NCI-H69 (cell line): ENCODE results near the gene GSTM3.
A peak's percentile ranks its signal among the peaks of the same experiment; 100 is the strongest.

Source experiments
- DNase-seq: peaks from one replicate; lab custom pipeline; 2025; lab: John Stamatoyannopoulos, UW

The GSTM3 gene

DNA sequence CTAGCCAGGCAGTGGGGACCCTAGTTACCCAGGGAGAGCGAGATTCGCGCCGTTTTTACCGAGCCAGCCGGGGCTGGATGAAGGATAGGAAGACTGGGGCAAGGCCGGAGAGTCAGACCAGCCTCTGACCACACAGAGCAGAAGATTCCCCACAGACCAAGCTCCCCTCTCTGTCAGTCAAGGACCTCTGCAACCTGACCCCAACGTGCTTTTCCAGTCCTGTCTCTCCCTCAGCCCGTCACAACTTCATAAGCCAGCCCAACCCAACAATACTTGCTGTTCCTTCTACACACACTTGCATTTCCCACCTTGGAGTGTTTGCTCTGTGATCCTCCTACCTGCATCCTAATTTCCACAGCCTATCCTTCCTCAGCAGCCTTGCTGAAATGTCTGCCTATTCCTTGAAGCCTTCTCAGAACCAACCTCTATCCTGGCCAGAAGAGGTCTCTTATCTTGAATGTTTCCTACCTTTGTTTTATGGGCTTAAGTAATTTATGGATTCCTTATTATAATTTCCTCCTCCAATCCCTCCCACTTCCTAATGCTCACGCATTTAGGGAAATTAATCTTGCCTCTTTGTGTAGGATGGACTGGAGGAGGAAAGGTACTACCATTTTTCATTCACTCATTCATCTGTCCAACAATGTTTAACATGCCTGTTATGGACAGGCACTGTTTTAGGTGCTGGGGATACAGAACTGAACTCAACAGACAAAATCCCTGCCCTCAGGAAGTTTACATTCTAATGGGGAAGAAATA lies at the start of gene GSTM3:
GSTM3 (minus strand) TSS at position 424 of the 759 bp plus-strand sequence. CDS start 751 bp downstream, outside the sequence.
- no peak for DNase-seq

DNA sequence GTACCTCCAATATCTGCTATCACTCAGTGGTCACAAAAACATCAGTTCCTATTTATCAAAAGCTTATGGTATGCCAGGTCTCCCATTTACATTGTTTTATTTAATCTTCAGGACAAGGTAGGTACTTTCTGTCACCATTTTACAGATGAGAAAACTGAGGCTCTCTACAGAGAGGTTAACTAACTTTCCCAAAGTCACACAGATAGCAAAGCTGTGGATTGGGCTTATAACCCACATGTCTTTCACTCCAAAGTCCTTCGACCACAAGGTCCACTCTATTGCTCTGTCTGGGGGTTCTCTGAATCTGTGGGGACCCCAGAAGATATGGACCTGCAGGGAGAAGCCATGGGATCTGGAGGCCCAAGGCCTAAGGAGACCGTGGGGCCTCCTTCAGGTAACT lies 49.5 kb upstream of the GSTM3 start:
- no peak for DNase-seq

DNA sequence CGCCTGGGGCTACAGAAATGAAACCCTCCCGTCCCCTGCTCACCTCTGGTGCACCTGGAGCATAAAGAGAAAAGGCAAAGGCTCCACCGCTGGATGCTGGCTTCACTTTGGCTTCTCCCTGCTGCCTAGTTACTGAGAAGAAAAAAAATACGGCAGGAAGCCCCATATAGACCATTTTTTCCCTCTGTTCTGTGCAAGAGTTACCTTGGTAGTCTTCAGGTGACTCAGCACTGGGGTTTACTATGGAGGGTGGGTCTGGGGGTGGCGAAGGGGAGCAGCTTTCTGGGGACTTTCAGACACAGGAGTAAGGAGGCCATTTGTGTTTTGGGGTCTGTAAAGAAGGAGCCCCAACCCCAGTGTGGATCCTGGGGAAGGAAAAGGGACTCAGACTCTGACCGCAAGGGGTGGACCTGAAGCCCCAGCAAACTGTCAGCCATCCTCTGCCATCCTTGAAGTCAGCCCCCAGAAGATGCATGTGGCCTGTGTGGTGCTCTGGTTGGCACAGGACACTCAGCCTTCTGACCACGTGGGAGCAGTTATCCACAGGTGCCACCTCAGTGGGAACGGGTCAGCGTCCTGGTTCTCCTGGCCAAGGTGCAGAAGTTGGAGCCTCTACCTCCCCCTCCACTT lies 48.8 kb upstream of the GSTM3 start:
- no peak for DNase-seq

DNA sequence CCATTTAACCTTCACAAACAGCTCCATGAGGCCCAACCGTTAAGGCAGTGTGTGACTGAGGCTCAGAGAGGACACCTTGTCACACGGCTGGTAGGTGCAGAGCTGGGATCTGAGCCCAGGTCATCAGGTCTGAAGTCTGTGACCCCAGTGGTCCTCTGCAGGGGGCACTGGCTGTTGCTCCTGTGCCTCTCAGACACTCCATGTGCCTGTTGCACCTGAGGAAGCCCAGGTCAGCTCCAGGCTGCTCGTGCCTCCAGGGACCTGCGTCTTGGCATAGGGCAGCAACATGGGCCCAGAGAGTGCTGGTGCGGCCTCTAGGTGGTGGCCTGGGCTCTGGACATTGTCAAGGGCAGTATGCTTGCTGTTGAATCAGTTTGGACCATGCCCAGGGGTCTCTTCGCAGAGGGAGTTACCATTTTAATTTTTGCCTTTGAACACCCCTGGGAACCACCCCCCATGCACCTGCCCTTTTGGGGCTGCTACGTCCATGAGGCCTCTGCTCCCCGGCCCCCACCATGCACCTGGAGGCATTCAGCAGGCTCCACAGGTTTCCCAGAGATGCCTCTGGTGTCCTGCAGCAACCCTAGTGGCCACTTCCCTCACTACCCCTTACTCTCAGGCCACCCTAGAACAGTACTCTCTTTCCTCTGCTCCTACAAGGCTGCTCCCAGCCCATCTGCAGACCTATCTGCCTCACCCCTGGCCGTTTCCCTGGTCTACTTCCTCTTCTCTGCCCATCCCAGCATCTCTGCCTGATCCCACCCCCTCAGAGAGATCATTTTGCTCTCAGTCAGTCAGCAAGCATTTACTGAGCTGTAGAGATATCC lies 48.1 kb upstream of the GSTM3 start:
- peak; percentile 66 for DNase-seq

DNA sequence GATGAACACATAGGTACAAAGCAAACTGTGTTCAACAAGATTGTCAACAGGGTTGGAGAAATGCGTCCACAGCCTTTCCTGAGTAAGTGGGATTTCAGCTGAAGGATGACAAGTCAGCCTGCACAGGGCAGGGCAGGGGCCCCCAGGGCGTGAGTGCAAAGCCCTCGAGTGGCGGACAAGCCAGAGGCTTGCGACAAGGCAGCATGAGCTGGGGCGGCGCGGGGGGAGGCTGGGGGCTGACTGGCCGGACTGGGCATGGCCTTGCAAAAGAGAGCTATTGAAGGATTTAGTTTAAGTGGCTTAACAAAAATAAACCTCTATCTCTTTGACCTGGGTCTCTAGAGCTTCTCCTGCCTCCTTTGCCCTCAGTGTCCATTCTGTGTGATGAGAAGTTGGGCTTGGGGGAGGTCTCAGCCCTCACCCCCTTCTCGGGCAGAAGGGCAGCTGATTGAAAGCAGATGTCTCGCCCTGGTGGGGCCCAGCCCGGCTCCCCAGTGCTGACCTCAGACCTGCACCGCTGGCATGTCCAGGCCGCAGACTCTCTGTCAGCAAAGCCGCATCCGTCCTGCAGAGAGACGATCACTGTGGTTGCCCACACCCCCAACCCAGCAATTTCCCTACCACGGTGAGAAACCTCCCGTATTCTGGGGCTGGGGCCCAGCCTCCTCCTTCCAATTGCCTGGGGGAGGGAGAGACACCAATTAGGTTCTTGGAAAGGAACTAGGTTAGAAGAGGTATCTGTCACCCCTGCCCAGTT lies 47.2 kb upstream of the GSTM3 start:
- no peak for DNase-seq

DNA sequence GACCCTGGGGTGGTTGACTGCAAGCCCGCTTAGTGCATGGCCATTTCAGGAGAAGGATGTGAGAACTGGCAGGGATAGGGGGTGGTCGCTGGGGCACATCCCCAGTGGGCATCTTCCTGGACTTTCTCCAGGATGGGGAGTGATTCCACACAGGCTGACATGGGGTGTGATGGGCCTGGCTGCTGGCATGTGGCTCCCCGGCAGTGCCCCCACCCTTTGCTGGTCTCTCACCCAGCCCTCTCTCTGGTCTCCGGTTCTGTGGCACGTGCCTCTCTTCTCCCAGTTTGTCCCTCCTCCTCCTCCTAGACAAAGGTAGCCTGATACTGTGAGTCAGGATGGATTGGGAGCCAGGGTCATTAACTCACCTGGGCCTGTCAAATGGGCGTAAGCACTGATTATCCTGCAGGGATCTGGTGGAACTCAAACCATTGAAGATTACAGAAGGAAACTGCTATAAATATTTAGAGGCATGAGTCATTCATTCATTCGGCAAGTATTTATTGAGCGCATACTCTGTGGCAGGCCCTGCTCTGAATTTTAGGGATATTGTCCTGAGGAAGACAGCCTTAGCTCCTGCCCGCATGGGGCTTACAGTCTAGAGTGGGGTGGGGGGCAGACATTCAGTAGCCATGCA lies 46.5 kb upstream of the GSTM3 start:
- DNase-seq, result no peak

DNA sequence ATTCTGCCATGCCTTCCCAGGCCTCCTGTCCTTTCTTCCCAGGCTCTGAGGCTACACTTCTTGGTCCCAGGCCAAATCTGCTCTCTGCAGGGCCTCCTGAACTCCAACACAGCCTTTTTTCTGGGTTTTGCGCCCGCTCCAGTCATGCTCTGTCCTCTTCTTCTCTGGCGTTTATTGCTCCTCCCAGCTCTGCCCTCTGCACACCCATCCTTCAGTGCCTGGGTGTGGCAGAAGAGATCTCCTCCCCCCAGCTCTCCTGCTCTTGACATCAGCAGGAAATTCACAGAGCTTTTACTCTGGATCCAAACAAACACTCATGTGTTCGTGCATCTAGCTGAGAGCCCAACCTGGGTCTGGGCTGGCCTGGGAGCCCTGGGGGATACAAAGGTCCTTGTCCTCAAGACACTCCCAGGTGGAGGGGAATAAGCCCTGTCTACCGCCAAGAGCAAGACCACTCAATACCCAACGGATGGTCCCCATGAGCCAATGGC lies 45.7 kb upstream of the GSTM3 start:
- DNase-seq, result no peak

DNA sequence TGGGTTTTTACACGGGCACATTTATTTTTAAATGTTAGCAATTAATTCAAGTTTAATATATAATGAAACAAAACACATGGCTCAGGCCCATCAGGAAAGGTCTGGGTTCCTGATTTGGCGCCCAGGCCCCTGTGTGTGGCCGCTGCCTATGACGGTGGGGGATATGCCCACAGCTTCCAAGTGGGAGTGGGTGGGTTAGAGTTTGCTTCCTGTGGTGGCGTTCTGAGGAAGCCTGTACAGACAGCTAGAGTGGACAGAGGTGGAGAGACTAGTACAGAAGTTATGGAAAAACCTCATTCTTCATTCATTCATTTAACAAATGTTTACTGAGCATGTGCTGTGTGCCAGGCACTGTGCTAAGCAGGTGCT lies 45.3 kb upstream of the GSTM3 start:
- DNase-seq, result no peak

DNA sequence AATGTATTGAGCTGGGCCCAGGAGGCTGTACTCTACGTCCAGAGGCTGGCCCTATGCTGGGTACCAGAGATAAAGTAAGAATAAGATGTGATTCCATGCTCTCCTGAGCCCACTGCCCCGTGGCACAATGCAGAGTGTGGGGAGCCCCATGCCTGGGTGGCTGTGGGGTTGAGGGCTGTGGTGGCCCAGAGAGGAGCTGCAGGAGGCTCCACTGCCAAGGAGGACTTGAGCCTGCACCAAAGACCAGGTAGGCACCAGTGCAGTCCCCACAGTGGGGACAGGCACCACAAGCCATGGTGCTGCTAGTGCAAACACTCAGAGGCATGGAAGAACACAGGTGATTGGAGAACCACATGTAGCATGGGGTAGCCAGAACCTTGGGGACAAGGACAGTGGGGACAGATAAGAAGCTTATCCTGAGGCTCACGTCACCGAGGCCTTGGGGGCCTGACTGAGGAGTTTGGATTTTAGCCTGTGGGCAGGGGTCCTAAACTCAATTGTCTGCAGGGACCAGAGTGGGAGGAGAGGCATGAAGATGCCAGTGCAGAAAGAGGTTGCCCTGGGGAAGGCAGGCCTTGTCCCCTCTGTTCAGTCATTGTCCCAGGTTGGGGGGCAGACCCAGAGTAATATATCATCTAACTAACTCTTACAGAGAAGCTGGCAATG lies 44.7 kb upstream of the GSTM3 start:
- no peak for DNase-seq

DNA sequence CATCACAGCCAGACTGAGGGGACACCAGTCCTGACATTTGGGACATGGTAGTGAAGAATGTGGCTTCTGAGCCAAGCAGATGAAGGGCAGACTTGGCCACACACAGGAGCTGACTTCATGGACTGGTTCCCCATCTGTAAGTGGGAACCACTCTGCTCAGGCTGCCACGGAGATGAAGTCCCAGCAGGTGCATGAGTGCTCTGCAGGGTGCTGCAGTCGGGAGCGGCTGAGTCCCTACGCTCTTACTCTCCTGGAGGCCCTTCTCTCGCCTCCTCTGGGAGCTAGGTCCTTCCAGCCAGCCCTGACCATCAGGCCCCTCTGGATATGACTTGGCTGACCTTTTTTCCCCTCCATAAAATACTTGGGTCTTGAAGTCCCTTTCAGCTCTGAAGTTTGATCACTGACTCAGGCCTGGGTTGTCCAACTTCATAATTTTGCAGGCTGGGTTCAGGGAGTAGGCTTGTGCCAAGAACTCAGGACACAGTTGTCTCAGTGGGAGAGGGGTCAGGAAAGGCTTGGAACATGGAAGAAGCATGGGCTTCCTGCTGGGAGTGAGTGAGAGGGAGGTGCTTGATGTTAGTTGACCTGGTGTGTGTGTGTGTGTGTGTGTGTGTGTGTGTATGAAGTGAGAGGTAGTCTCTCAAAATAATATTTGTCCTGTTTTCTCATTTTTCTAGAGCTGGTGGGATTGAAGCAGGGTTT lies 43.9 kb upstream of the GSTM3 start:
- DNase-seq, result no peak

DNA sequence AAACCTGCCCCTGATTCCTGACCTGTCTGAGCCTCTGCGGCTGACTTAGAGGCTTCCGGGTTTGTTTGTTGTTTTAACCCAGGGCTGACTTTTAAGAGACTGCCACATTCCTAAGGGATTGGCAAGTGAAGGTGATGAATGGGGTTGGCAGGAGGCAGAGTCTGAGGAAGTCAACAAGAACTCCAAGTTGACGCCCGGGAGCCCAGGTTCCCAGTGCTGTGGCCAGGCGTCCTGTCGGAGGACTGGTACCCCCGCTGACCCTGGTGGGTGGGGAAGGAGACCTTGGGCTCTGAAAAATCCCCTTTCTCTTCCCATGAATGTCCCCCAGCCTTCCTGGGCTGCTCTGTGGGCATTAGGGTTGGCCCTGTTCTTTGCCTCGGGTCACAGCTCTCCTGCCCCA lies 42.6 kb upstream of the GSTM3 start:
- no peak for DNase-seq

DNA sequence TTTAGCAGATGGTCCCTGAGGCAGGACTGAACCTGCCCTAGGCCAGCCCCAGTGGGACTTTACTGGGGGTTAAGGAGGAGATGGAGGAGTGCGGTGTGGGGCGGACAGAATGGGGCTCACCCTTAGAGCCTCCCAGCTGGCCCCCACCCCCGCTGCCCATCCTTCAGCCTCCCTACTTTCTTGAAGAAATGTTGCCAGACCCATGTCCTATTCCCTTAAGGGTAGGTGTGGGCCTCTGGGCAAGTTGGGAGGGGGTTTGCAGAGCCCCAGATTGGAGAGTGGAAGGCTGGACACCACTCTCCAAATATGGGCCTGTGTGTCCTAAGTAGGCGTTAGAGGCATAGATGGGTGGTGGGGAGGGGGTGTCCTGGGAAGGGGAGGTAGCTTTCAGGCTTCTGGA lies 42.1 kb upstream of the GSTM3 start:
- no peak for DNase-seq

DNA sequence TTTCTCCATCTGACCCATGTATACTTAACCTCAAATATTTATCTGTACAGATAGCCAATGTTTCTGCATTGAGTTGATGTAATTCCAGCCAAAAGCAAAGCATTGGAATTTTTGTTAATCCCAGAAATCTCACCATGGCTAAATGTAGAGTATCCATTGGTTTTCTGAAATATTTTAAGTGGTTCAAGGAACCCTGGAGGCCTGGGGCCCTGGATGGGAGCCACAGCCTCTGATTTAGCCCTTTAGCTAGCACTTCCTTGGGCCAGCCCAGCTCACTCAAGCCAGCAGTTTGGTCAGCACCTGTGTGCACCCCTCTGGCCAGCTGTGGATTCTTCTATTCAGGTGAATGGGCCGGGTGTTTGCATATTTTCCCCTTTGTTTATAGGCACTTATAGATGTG lies 41.7 kb upstream of the GSTM3 start:
- peak; percentile 66 for DNase-seq

DNA sequence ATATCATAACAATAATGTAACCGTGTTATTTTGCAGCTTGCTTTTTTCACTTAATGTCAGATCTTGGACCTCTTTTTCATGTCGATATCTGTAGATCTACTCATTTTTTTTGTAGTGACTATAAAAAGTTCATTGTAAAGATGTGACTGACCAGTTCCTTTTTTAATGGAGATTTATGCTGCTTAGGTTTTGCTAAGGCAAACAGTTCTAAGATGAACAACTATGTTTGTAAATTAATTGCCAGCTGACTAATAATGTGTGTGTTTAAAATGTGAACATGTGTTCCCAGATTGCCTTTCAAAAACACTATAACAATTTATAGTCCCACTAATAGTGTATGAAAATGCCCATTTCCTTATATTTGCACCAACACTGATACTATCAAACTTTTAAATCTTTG lies 41.0 kb upstream of the GSTM3 start:
- no peak for DNase-seq

DNA sequence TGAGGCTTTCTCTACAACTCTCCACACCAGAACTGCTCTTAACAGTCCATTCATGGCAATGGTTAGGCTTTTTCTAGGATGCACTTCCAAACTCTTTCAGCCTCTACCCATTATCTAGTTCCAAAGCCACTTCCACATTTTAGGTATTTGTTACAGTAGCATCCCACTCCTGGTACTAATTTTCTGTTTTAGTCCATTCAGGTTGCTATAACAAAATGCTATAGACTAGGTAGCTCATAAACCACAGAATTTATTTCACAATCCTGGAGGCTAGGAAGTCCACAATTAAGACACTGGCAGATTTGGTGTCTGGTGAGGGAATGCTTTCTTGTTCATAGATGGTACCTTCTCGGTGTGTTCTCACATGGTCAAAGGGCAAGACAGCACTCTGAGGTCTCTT lies 40.1 kb upstream of the GSTM3 start:
- no peak for DNase-seq

DNA sequence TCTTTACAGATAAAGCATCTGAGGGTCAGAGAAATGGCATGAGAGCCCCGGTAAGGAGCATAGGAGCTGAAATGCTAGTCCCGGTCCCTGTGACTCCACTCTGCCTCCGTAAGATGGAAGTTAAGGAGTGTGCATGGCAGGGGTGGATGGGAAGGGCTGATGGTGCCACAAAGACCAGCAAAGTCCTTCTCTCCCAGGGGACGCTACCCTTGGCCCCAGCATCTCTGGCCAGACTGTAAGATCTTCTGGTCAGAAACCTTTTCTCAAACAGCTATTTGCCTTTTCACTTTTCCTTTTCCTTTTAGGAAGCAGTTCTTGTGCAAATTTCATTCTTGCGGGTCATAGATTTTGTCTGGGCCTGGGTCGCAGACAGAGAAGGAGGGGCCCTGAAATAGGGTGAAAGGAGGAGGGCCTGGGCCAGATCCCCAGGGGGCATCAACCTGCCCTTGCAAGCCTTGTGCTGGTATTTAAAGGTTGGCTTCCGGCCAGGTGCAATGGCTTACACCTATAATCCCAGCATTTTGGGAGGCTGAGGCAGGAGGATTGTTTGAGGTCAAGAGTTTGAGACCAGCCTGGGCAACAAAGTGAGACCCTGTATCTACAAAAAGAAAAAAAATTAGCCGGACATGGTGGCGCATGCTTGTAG lies 37.3 kb upstream of the GSTM3 start:
- no peak for DNase-seq

DNA sequence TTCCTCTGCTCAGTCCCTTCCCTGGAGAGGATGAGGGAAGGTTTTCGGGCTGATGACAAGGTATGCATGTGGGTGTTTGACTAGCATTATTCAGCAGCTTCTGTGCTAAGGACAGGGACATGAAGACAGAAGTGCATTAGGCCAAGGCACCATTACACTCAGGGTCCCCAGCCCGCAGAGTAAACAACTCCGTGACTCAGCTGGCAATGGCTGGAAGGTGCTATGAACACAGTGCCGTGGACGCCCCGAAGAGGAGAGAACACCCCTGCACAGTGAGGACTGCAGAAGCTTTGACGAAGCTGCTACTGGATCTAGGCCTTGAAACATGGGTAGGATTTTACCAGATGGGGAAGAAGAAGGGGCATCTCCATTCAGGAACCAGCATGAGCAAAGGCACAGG lies 36.6 kb upstream of the GSTM3 start:
- DNase-seq, result no peak

DNA sequence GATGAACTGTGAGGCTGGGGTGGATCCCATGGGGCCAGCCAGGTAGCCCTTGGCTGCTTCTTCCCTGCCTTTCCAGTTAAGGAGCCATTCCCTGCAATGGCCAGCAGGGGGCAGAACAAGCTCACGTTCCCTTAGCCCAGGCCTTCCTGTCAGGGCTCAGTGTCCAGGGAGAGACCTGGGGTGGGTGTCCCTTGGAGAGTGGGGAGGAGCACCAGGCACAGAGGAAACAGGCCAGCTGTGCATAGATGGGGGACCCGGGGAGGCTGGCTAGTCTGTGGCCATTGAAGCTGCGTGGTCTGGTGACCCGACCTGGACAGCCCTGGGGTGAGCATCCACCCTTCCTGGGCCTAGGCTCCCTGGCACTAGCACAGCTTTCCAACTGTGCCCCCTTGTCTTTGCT lies 36.1 kb upstream of the GSTM3 start:
- DNase-seq, result peak; percentile 77

DNA sequence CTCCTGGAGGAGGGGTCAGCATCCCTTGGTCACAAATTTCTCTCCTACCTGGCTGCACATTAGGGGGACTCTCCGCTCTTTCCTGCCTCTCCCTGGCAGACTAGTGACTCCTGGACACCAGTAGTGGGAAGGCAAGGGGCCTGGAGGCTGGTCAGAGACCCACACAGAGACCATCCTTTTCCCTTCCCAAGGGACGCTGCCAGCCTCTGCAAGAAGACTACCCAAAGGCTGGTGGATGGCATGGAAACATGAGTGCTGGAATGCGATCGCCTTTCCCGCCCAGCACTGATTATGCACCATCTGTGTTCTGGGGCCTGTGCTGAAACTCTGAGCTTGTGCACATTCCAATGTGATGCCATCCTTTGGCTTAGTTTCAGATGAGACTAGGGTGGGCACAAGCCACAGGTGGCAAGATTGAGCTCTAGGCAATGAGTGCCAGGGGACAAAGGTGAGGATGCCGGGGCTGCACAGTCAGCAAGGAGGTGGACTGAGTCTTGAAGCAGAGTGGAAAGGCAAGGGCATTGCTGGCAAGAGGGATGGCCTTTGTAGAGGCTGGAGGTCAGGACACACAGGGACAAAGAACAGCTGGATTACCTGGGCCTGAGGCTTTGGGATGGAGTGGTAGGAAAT lies 35.5 kb upstream of the GSTM3 start:
- DNase-seq, result no peak
